ENCODE data around the gene HELB. TPM values are rescaled to one million over a fixed set of nuclear protein-coding genes. Genes with fewer than 3 reads are reported as not detected.
A peak's percentile ranks its signal among the peaks of the same experiment; 100 is the strongest.

The HELB gene
- 20.5 and 21.5 TPM in 2 replicates for total RNA-seq

- H3K36me3 Mint-ChIP-seq (ENCODE audit: low read depth), result peaks cover 27% of the 10 kb centered on the region
- H3K9me3 Mint-ChIP-seq, result no peaks in the 10 kb centered on the region
- peak within 1 kb of the TSS; percentile 99 for H3K27ac Mint-ChIP-seq
- intact Hi-C loops (cut with micrococcal nuclease), result loop anchor here (1.0 to 10.0 kb wide), 12 partner anchors 11 to 1897 kb away; partner anchors contain the start of genes CAND1, GNS, LEMD3 and LLPH
- H3K4me3 Mint-ChIP-seq, result peak within 1 kb of the TSS; percentile 100
- H3K4me1 Mint-ChIP-seq (ENCODE audit: low read depth), result peaks cover 61% of the 10 kb centered on the region
- DNase-seq (ENCODE audit: low spot score), result peak; percentile 94
- H3K27me3 Mint-ChIP-seq (ENCODE audit: insufficient read depth), result peaks cover 3% of the 10 kb centered on the region
Observed at GRCh38 chr12:66301944-66302826, at the start of gene HELB. TSS of gene HELB (plus strand) at chr12:66302493. CDS start at chr12:66302604, 111 bp downstream.

- H3K27ac Mint-ChIP-seq, result no peak overlapping the region
- H3K36me3 Mint-ChIP-seq (ENCODE audit: low read depth), result no peaks in the 10 kb centered on the region
- no peak for DNase-seq (ENCODE audit: low spot score)
- H3K27me3 Mint-ChIP-seq (ENCODE audit: insufficient read depth), result peaks cover 10% of the 10 kb centered on the region
- H3K4me1 Mint-ChIP-seq (ENCODE audit: low read depth), result no peaks in the 10 kb centered on the region
- intact Hi-C loops (cut with micrococcal nuclease), result no loop called here
- H3K9me3 Mint-ChIP-seq, result no peaks in the 10 kb centered on the region
- H3K4me3 Mint-ChIP-seq, result no peak overlapping the region
Observed at GRCh38 chr12:66252771-66253170, 49.5 kb upstream of the HELB start.

- Mint-ChIP-seq H3K36me3 (ENCODE audit: low read depth) (no peaks in the 10 kb centered on the region), H3K4me3 (no peak overlapping the region), H3K9me3 (no peaks in the 10 kb centered on the region), H3K4me1 (ENCODE audit: low read depth) (no peaks in the 10 kb centered on the region), H3K27me3 (ENCODE audit: insufficient read depth) (peaks cover 14% of the 10 kb centered on the region), H3K27ac (no peak overlapping the region)
- intact Hi-C loops (cut with micrococcal nuclease), result no loop called here
- no peak for DNase-seq (ENCODE audit: low spot score)
Observed at GRCh38 chr12:66255737-66256136, 46.6 kb upstream of the HELB start.

- no peak for DNase-seq (ENCODE audit: low spot score)
- no peaks in the 10 kb centered on the region for H3K4me1 Mint-ChIP-seq (ENCODE audit: low read depth)
- no peaks in the 10 kb centered on the region for H3K36me3 Mint-ChIP-seq (ENCODE audit: low read depth)
- intact Hi-C loops (cut with micrococcal nuclease), result no loop called here
- H3K4me3 Mint-ChIP-seq, result no peak overlapping the region
- no peak overlapping the region for H3K27ac Mint-ChIP-seq
- peaks cover 14% of the 10 kb centered on the region for H3K27me3 Mint-ChIP-seq (ENCODE audit: insufficient read depth)
- no peaks in the 10 kb centered on the region for H3K9me3 Mint-ChIP-seq
Observed at GRCh38 chr12:66258011-66258410, 44.3 kb upstream of the HELB start.

- no peak for DNase-seq (ENCODE audit: low spot score)
- intact Hi-C loops (cut with micrococcal nuclease), result no loop called here
- Mint-ChIP-seq H3K27ac (no peak overlapping the region), H3K9me3 (no peaks in the 10 kb centered on the region), H3K27me3 (ENCODE audit: insufficient read depth) (peaks cover 11% of the 10 kb centered on the region), H3K4me3 (no peak overlapping the region), H3K36me3 (ENCODE audit: low read depth) (no peaks in the 10 kb centered on the region), H3K4me1 (ENCODE audit: low read depth) (no peaks in the 10 kb centered on the region)
Observed at GRCh38 chr12:66262737-66263136, 39.6 kb upstream of the HELB start.

GRCh38 chr12:66268562-66268961, 33.7 kb upstream of the HELB start:
- no peak for DNase-seq (ENCODE audit: low spot score)
- Mint-ChIP-seq H3K27ac (no peak overlapping the region), H3K27me3 (ENCODE audit: insufficient read depth) (peaks cover 7% of the 10 kb centered on the region), H3K36me3 (ENCODE audit: low read depth) (no peaks in the 10 kb centered on the region), H3K4me1 (ENCODE audit: low read depth) (no peaks in the 10 kb centered on the region), H3K9me3 (no peaks in the 10 kb centered on the region), H3K4me3 (no peak overlapping the region)
- intact Hi-C loops (cut with micrococcal nuclease), result no loop called here

GRCh38 chr12:66269142-66269541, 33.2 kb upstream of the HELB start:
- no peaks in the 10 kb centered on the region for H3K9me3 Mint-ChIP-seq
- no peak overlapping the region for H3K27ac Mint-ChIP-seq
- H3K4me3 Mint-ChIP-seq, result no peak overlapping the region
- DNase-seq (ENCODE audit: low spot score), result no peak
- H3K4me1 Mint-ChIP-seq (ENCODE audit: low read depth), result no peaks in the 10 kb centered on the region
- peaks cover 2% of the 10 kb centered on the region for H3K27me3 Mint-ChIP-seq (ENCODE audit: insufficient read depth)
- intact Hi-C loops (cut with micrococcal nuclease), result loop anchor here (1.0 kb wide), 3 partner anchors 33 to 425 kb away; partner anchors contain the start of gene HELB
- no peaks in the 10 kb centered on the region for H3K36me3 Mint-ChIP-seq (ENCODE audit: low read depth)

GRCh38 chr12:66269757-66270383, 32.4 kb upstream of the HELB start:
- no peak overlapping the region for H3K4me3 Mint-ChIP-seq
- no peaks in the 10 kb centered on the region for H3K9me3 Mint-ChIP-seq
- peaks cover 3% of the 10 kb centered on the region for H3K4me1 Mint-ChIP-seq (ENCODE audit: low read depth)
- intact Hi-C loops (cut with micrococcal nuclease), result loop anchor here (1.0 kb wide), 3 partner anchors 32 to 424 kb away; partner anchors contain the start of gene HELB
- H3K27ac Mint-ChIP-seq, result no peak overlapping the region
- peaks cover 2% of the 10 kb centered on the region for H3K36me3 Mint-ChIP-seq (ENCODE audit: low read depth)
- DNase-seq (ENCODE audit: low spot score), result peak; percentile 8
- H3K27me3 Mint-ChIP-seq (ENCODE audit: insufficient read depth), result no peaks in the 10 kb centered on the region

- peaks cover 2% of the 10 kb centered on the region for H3K36me3 Mint-ChIP-seq (ENCODE audit: low read depth)
- no peaks in the 10 kb centered on the region for H3K27me3 Mint-ChIP-seq (ENCODE audit: insufficient read depth)
- DNase-seq (ENCODE audit: low spot score), result no peak
- H3K4me1 Mint-ChIP-seq (ENCODE audit: low read depth), result peaks cover 5% of the 10 kb centered on the region
- no peak overlapping the region for H3K4me3 Mint-ChIP-seq
- no peak overlapping the region for H3K27ac Mint-ChIP-seq
- H3K9me3 Mint-ChIP-seq, result no peaks in the 10 kb centered on the region
- intact Hi-C loops (cut with micrococcal nuclease), result no loop called here
Observed at GRCh38 chr12:66270613-66271012, 31.7 kb upstream of the HELB start.

- Mint-ChIP-seq H3K4me3 (no peak overlapping the region), H3K9me3 (no peaks in the 10 kb centered on the region), H3K36me3 (ENCODE audit: low read depth) (peaks cover 2% of the 10 kb centered on the region), H3K27ac (no peak overlapping the region), H3K27me3 (ENCODE audit: insufficient read depth) (no peaks in the 10 kb centered on the region), H3K4me1 (ENCODE audit: low read depth) (peaks cover 15% of the 10 kb centered on the region)
- intact Hi-C loops (cut with micrococcal nuclease), result no loop called here
- DNase-seq (ENCODE audit: low spot score), result no peak
Observed at GRCh38 chr12:66272650-66273049, 29.6 kb upstream of the HELB start.

GRCh38 chr12:66273147-66273546, 29.1 kb upstream of the HELB start:
- DNase-seq (ENCODE audit: low spot score), result no peak
- peaks cover 1% of the 10 kb centered on the region for H3K27me3 Mint-ChIP-seq (ENCODE audit: insufficient read depth)
- H3K36me3 Mint-ChIP-seq (ENCODE audit: low read depth), result peaks cover 2% of the 10 kb centered on the region
- no peak overlapping the region for H3K27ac Mint-ChIP-seq
- no peaks in the 10 kb centered on the region for H3K9me3 Mint-ChIP-seq
- peaks cover 15% of the 10 kb centered on the region for H3K4me1 Mint-ChIP-seq (ENCODE audit: low read depth)
- intact Hi-C loops (cut with micrococcal nuclease), result no loop called here
- no peak overlapping the region for H3K4me3 Mint-ChIP-seq

- Mint-ChIP-seq H3K4me1 (ENCODE audit: low read depth) (peaks cover 28% of the 10 kb centered on the region), H3K27me3 (ENCODE audit: insufficient read depth) (peaks cover 1% of the 10 kb centered on the region), H3K36me3 (ENCODE audit: low read depth) (peaks cover 2% of the 10 kb centered on the region), H3K9me3 (no peaks in the 10 kb centered on the region), H3K4me3 (no peak overlapping the region), H3K27ac (no peak overlapping the region)
- intact Hi-C loops (cut with micrococcal nuclease), result loop anchor here (1.0 to 5.0 kb wide), 2 partner anchors 13 to 42 kb away; no protein-coding TSS in a partner anchor
- DNase-seq (ENCODE audit: low spot score), result no peak
Observed at GRCh38 chr12:66275040-66275439, 27.3 kb upstream of the HELB start.

- Mint-ChIP-seq H3K27ac (no peak overlapping the region), H3K9me3 (peaks cover 12% of the 10 kb centered on the region), H3K27me3 (ENCODE audit: insufficient read depth) (peaks cover 1% of the 10 kb centered on the region), H3K4me1 (ENCODE audit: low read depth) (peaks cover 40% of the 10 kb centered on the region), H3K4me3 (no peak overlapping the region), H3K36me3 (ENCODE audit: low read depth) (peaks cover 11% of the 10 kb centered on the region)
- intact Hi-C loops (cut with micrococcal nuclease), result loop anchor here (1.0 to 5.0 kb wide), 3 partner anchors 9 to 130 kb away; no protein-coding TSS in a partner anchor
- peak; percentile 22 for DNase-seq (ENCODE audit: low spot score)
Observed at GRCh38 chr12:66279123-66279712, 23.1 kb upstream of the HELB start.
